Astrocyte of the spinal cord (primary cell): ENCODE measurements around the gene PRR13.
"Not testable (repeated sequence)": the region's sequence is repeated elsewhere in the genome, so short reads cannot be mapped to it uniquely, and the experiment has no call there.

Source experiments
- DNase-seq: peaks from one replicate; pipeline ENCODE4 v3.0.0; 2011; ENCODE audit warnings: low read depth, low spot score
- H3K4me3 ChIP-seq: 2 replicates; pipeline ENCODE4 v1.5.1; 2011; ENCODE audit warnings: low read depth, mild to moderate bottlenecking, low read length, moderate library complexity
- in situ Hi-C: cut with HindIII; loops from 2 replicates; pipeline ENCODE4 v1.10.0; 2017; ENCODE audit warnings: low sequenced_read_pairs
- TF ChIP-seq, protein P1 (sequence below): IDR thresholded peaks from 2 replicates; pipeline ENCODE4 v1.5.1; 2012; ENCODE audit warnings: low read depth, mild to moderate bottlenecking, low read length, inconsistent platforms

Gene PRR13, protein sequence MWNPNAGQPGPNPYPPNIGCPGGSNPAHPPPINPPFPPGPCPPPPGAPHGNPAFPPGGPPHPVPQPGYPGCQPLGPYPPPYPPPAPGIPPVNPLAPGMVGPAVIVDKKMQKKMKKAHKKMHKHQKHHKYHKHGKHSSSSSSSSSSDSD

DNA sequence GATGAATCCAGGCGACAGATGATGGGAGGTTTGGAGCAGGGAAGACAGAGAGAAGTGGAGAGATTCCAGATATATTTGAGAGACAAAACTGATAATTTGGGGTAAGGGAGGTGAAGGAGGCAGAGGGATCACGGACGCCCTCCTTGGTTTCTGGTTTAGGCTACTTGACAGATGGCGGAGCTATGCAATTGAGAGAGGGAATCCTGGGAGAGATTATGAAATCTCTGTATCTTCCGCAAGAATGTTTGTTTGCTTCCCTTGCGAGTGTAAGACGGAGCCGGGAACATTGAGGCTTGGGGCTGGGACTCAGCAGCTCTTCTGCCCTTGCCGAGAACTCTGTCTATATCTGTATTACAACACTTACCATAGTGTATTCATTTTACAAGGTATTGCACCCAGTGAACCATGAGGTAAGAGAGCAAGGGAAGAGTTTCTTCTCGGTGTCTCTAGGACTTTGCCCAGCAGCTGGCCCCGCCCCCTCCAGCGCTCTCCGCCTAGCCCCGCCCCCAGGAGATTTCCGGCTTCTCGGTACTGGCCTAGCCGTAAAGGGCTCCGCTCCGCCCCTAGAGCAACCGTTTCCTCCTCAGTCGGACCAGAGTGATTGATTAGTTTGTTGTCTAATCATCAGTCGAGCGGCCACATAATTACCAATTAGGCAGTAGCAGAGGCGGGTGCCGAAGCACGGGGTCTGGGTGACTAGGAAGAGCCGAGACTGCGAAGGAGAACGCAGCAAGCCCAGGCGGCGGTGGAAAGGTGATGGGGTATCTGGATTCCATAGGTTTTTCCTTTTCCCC lies at the start of gene PRR13:
PRR13 (plus strand) TSS at position 695 of the 794 bp plus-strand sequence. CDS start 981 bp downstream, outside the sequence.
- in situ Hi-C loops: no loop called here
- TF ChIP-seq, protein P1, sequence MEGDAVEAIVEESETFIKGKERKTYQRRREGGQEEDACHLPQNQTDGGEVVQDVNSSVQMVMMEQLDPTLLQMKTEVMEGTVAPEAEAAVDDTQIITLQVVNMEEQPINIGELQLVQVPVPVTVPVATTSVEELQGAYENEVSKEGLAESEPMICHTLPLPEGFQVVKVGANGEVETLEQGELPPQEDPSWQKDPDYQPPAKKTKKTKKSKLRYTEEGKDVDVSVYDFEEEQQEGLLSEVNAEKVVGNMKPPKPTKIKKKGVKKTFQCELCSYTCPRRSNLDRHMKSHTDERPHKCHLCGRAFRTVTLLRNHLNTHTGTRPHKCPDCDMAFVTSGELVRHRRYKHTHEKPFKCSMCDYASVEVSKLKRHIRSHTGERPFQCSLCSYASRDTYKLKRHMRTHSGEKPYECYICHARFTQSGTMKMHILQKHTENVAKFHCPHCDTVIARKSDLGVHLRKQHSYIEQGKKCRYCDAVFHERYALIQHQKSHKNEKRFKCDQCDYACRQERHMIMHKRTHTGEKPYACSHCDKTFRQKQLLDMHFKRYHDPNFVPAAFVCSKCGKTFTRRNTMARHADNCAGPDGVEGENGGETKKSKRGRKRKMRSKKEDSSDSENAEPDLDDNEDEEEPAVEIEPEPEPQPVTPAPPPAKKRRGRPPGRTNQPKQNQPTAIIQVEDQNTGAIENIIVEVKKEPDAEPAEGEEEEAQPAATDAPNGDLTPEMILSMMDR: no peak
- DNase-seq: peak; percentile 99
- peak within 1 kb of the TSS; percentile 72 for H3K4me3 ChIP-seq

DNA sequence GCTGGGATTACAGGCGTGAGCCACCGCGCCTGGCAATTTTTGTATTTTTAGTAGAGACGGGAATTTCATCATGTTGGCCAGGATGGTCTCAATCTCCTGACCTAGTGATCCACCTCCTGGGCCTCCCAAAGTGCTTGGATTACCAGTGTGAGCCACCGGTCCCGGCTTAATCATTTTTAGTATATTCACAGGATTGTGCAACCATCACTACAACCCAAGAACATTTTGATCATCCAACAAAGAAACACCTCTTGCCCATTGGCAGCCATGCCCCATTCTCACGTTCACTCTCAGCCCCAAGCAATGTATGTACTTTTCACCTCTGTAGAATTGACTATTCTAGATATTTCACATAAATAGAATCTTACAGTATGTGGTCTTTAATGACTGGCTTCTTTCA lies 41.6 kb upstream of the PRR13 start:
- TF ChIP-seq, protein P1: no peak

DNA sequence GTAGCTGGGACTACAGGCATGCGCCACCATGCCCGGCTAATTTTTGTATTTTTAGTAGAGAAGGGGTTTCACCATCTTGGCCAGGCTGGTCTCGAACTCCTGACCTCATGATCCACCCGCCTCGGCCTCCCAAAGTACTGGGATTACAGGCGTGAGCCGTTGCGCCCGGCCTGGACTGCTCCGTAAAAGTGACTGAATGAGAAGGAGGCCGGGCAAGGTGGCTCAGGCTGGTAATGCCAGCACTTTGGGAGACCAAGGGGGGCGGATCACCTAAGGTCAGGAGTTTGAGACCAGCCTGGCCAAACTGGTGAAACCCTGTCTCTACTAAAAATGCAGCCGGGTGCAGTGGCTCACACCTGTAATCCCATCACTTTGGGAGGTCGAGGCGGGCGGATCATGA lies 39.2 kb upstream of the PRR13 start:
- in situ Hi-C loops, H3K4me3 ChIP-seq, DNase-seq: not testable (repeated sequence)

More for the DNA sequence above, 41.6 kb upstream of the PRR13 start:
- in situ Hi-C loops: no loop called here
- H3K4me3 ChIP-seq: no peak overlapping the region
- no peak for DNase-seq

DNA sequence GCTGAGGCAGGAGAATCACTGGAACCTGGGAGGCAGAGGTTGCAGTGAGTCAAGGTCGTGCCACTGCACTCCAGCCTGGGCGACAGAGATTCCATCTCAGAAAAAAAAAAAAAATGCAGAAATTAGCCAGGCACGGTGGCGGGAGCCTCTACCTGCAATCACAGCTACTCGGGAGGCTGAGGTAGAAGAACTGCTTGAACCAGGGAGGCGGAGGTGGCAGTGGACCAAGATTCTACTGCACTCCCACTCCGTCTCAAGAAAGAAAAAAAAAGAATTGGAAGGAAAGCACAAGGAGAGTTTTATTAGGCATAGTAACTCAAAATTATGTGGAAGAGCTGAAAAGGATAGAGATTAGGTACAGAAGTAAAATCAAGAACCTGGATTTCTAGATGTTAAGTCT lies 38.7 kb upstream of the PRR13 start:
- TF ChIP-seq, protein P1: no peak
- DNase-seq: no peak
- in situ Hi-C loops: no loop called here

DNA sequence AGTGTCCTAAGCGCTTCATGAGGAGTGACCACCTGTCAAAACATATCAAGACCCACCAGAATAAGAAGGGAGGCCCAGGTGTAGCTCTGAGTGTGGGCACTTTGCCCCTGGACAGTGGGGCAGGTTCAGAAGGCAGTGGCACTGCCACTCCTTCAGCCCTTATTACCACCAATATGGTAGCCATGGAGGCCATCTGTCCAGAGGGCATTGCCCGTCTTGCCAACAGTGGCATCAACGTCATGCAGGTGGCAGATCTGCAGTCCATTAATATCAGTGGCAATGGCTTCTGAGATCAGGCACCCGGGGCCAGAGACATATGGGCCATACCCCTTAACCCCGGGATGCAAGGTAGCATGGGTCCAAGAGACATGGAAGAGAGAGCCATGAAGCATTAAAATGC lies 30.6 kb upstream of the PRR13 start:
- DNase-seq: no peak
- in situ Hi-C loops: no loop called here
- TF ChIP-seq, protein P1: no peak
- no peak overlapping the region for H3K4me3 ChIP-seq

More for the DNA sequence above, 38.7 kb upstream of the PRR13 start:
- H3K4me3 ChIP-seq: no peak overlapping the region

DNA sequence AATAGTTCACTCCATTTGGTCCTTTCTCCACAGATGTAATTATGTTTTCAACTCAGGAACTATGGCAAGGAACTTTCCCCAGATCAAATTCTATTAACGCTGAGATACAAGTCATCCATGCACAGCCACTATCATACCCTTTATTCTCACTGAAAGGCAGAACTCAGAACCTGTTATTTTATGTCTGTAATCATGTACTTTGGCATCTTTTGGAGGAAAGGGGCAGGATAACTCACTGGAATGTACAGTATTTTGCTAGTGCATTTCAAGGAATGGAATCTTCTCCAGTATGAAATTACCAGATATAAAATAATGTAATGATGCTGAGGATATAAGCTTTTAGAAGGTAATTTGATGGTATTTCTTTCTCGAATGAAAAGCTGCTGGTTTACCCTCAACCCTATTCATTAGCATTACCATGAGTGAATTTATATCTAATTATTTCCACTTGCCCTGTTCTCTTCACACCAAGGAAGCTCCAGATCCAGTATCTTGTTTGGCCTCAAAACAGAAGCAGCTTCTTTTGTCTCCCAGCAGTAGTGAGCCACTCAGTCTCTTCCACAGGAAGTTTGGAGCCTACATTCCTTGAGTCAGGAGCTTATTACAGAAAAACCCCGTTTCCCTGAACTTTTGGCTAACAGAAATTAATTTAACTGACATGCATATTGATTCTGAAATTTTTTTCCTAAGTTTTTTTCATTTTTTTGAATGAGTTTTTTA lies 27.9 kb upstream of the PRR13 start:
- no peak for DNase-seq
- in situ Hi-C loops: no loop called here
- no peak overlapping the region for H3K4me3 ChIP-seq
- TF ChIP-seq, protein P1: no peak
